NOMO-1 (cell line): ENCODE results near the gene TLCD1.
"Not testable (repeated sequence)": the region's sequence is repeated elsewhere in the genome, so short reads cannot be mapped to it uniquely, and the experiment has no call there.

ENCODE experiments used
- DNase-seq, 2 experiments: peaks; one replicate each; lab custom pipeline; 2025; ENCODE audit not compliant: unreplicated experiment in 2 of 2; lab: John Stamatoyannopoulos, UW

TLCD1 gene

DNA sequence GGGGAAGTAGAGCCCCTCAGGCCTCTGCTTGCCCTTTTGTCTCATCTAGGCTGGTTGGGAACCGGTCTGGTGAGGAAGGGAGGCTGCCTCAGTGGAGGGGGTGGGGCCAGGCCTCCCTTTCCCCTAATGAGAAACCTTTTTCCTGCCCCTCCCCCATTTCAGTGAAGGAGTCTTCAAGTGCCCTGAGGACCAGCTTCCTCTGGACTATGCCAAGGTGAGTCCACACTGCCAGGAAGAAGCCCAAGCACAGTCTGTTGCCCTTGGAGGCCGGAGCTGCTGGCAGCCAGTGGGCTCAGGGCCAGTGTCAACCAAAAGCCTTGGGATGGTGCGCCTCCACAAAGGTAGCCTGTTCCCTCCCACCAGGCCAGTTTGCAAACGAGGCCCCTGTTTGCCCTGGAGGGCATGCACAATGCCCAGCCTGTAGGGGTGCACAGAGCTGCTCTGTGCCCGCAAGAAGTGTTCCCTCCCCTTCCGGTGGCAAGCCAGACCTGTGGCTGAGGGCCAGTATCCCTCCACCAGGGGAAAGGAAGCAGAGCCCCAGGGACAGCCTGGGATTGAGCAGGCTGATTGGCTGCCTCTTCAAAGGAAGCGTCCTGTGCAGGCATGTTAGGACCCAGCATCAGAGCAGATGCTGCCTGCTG, 21.1 kb upstream of the TLCD1 start:
- no peak for DNase-seq

DNA sequence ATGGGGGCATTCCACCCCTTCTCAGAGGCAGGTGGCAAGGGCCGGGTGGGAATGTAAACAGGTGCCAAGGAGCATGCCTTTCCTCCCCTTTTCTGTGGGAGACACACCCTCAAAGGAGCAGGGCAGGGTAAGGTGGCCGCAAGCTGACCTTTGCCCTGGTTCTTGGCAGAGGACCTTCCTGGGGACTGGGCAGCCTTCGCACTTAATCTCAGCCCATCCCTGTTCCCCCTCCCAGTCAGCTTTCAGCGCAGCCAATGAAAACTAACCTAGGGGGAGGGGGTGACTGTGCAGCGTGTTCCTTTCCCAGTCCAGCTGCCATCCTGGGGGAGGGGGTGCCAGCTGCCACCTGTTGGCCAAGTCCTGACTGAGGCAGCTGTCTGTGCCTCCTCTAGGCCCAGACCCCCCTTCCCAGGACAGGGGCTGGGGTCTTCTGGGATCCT, 20.6 kb upstream of the TLCD1 start:
- DNase-seq = no peak

DNA sequence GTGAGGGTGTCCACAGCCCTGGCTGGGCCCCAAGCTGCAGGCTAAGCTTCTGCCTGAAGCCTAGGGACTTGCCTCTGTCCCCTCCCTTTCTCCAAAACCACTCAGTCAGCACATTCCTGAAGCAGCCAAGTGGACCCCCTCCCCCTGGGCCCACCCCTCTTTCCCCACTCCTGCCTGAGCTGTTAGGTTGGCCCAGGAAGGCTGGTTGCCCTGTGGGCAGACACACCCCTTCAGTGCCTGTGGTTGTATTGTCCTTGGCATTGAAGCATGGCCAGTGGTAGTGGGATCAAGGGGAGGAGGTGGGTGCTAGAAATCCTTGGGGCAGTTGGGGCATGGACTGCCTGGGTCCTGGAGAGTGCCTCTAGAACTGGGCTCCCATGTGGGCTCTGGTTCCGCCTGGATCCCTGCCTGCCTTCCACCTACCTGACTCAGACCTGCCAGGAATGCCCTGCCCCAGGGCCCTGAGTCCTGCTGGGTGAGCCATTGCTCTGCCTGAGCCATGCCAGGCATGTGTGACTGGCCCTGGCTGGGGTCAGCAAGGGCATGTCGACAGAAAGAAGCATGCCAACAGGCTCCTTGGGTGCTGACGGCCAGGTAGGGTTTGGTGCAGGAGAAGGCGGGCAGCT, 19.9 kb upstream of the TLCD1 start:
- no peak for DNase-seq

DNA sequence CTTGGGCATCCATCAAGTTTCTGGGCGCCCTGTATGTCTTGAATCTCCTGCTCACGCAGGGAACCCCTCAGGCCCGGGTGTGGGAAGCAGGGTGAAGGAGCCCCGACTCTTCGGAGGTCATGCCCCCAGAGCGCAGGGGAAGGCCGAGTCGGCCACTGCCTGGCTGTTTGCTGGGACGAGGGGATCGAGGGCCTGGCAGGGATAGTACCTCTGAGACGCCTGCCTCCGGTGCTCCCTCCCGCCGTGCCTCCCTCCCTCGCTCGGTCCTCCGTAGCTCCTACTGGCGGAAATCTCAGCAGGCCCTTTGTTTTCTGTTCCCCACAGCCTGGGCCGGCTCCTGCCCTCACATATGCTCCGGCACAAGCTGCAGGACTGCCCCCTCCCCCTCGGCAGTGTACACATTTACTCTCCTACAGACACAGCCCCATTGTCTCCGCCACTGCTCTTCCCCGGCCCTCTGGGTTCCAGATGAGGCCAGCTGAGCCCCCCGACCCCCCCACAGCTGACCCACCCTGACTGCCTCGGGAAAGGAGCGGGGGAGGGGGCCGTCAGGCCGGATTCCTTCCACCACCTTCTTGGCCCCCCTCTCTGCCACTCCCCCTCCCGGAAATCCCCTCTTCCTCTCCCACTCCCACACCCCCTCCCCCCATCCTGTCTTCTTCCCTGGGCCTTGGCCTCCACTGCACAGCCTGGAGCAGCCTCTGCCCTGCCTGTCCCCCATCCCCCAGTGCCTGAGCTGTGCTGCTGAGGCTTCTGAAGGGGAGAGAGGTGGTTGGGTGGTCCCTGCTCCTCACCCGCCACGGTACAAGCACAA, 19.1 kb upstream of the TLCD1 start:
- no peak for DNase-seq

DNA sequence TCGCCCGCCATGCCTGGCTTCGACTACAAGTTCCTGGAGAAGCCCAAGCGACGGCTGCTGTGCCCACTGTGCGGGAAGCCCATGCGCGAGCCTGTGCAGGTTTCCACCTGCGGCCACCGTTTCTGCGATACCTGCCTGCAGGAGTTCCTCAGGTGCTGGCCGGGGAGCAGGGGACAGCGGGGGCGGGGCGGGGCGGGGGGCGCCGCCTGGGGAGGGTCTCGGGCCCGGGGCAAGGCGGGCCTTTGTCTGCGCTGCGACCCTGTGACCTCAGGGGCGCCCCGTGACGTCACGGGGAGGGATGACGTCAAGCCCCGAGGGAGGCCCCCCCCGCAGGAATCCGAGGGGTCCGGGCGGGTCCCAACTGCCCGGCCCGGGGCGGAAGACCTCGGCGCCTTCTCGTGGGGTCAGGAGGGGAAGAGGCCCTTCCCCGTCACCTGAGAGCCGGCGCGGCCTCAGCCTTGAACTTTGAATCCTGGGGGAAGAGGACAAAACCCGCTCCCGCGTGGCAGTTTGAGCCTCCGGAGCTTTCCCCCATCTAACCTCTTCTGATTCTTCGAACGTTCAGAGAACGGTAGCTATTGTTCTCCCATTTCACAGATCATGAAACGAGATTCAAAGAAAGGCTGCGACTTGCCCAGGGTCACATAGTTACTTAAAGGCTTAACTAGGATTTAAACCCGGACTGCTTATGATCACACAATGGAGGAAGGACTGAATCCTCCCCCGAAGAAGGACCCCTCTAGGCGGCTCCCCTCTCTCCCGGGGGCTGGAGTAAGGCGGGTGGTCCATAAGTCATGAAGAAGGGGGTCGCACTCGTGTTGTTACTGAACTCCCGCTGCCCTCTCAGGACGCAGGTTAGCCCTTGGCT, 18.3 kb upstream of the TLCD1 start:
- no peak for DNase-seq

DNA sequence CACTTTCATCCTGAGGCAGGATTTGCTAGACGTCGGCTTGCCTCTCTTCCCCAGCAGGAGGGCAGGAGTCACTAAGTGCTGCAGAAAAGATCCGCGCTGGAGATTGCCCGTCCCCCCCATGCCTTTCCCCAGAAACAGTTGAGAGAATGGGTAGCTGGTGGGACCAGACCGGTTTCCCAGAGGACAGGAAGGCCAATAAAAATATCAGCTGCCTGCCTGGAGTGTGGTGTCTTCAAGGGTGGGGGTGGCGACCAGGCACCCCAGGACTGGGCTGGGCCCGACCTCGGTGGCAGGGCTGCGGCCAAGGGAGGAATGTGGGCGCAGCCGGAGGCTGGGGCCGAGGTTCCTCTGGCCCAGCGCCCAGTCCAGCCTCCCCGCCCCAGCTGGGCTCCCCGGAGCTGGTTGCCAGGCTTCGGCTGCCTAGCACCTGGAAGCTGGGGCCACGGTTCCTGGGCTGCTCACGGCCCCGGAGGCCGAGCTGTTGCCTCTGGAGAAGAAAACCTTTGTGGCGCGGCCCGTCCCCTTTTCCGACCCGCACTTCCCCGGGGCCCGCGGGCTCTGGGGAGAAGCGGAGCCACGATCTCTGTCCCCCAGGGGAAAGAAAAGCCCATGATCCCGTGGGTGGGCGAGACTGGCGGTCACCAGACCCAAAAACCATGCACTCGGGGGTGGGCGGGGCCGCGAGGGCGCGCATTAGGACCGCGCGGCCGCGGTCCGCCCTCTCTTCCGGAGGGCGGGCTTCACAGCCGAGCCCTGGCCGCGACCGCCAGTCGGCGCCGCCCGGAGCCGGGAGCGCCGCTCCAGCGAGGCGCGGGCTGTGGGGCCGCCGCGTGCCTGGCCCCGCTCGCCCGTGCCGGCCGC, 17.4 kb upstream of the TLCD1 start, which contains the start of gene TRAF4:
TSS of gene TRAF4 (plus strand) at position 769 of the 861 bp plus-strand sequence. CDS start 102 bp downstream, outside the sequence.
- DNase-seq = peak; percentile 65 to 76

DNA sequence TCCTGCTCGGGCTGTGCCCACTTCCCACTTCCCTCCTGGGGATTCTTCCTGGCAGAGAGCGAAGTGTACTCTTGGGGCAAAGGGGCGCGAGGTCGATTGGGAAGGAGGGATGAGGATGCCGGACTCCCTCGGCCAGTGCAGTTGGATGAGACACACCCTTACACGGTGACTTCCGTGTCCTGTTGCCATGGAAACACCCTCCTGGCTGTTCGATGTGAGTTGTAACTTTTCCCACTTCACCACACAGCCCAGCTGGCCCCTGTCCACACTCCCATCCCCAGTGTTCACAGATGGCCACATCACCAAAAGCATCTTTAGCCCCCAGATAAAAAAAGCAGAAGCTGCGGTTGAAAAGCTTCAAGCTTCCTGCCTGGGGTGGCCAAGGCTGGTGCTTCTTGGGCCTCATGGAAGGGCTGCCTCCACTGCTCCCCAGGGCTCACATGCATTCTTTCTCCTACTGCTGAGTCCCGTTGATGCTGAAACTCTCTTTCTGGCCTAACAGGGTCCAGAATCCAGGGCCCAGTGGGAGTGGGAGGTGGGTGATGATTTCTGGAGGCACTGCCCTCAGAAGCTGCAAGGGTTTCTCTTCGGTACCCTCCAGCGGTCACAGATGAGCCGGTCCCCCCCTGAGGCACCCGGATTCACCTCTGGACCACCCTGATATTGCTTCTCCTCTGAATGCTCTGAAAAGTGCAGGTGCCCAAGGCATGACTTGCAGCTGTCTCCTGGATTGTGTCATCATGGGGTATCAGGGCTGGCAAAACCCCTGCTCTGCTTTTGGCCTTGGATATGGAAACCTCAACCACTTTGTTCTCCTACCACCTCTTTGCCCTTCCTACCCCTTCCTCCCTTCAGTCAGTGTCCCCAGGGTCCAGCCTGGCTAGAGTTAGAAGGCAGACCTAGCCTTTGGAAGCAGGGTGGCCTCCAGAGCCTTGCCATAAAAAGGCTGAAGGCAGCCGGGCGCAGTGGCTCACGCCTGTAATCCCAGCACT, 15.6 kb upstream of the TLCD1 start:
- peak; percentile 73 to 75 for DNase-seq

DNA sequence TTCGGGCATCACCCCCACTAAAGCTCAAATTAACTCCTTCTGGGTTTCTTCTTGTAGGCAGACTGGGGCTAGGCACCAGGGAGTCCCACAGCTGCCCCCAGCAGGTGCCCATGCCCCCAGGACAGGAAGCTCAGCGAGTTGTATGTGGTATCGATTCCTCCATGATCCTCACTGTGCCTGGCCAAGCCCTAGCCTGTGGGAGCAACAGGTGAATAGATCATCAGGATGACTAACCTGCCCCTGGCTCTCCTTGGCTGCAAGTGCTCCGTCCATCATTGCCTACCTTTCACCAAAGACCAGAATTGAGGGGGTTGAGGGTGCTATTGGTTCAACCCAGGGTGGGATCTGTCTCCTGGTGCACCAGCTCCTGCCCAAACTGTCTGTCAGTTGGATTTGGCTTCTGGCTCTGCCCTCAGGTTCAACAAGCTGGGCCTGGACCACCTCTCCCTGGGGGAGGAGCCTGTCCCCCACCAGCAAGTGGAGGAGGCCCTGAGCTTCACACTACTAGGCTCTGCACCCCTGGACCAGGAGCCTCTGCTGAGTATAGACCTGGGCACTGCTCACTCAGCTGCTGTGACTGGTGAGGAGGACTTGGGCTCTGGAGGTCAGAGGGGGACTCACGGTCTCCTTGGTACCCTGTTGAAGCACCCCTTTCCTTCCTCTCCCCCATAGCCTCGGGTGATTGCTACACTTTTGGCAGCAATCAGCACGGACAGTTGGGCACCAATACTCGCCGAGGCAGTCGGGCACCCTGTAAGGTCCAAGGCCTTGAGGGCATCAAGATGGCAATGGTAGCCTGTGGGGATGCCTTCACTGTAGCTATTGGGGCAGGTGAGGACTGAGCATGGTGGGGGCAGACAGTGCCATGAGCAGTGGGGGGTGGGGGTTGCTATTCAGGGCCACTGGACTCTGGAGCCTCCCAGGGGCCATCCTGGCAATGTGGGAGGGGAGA, 14.6 kb upstream of the TLCD1 start:
- no peak for DNase-seq

DNA sequence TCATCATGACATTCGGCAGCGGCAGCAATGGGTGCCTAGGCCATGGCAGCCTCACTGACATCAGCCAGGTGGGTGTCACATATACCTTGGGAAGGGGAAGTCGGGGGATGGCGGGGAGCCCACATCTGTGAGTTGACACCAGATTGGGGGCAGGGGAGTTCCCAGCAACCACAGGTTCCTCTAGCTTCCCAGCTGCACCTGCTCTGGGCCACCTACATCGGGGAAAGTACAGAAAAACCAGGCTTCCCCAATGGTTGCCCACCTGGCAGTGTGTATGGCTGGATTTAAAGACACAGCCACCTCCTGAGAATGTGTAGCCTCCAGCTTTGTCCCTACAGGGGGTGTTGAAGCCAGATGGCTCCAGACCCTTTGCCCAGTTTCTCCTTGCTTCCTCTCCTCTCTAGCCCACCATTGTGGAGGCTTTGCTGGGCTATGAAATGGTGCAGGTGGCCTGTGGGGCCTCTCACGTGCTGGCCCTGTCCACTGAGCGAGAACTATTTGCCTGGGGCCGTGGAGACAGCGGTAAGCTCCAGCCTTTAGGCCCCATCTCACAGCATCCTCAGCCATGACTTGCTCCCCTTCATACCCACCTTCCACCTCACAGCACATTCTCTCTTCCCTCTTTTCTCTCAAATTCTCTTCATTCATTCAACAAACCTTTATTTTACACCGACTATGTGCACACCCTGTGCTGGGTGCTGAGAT, 12.8 kb upstream of the TLCD1 start:
- no peak for DNase-seq

DNA sequence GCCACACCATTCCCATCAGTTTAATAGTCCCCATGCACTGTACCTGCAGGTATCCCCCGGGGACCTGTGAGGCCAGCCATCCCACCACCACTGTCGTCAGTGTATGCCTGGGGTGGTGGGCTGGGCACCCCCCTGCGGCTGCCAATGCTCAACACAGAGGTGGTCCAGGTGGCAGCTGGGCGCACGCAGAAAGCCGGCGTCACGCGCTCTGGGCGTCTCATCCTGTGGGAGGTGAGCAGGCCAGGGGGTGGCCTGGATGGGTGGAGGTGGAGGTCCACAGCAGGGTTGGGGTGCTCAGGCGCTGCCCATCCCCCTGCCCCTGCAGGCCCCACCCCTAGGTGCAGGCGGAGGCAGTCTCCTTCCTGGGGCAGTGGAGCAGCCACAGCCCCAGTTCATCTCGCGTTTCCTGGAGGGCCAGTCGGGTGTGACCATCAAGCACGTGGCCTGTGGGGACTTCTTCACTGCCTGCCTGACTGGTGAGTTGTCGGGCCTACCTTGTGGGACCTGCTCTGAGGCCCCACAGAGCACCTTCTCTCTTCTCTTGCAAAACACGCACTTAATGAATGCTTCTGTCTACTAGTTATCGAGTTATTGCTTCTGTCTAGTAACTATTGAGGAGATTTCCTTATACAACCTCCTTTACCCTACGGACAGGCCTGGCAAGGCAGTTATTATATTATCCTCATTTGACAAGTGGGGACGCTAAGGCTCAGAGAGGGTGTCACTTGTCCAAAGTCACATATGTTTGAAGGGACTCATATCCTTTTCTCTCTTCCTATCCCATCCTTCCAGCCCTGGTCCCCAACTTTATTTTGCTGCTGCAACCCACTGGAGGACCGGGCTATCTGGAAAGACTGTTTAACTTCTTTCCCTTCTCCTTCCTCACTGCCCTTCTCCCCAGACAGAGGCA, 12.0 kb upstream of the TLCD1 start:
- DNase-seq = no peak

DNA sequence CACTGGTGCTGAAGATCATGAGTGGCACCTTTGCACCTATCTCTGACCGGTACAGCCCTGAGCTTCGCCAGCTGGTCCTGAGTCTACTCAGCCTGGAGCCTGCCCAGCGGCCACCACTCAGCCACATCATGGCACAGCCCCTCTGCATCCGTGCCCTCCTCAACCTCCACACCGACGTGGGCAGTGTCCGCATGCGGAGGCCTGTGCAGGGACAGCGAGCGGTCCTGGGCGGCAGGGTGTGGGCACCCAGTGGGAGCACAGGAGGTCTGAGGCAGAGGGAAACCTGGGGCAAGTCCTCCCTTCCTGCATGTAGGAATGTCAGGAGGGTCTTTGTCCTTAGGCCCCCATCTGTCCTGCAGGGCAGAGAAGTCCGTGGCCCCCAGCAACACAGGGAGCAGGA, 11.3 kb upstream of the TLCD1 start:
- no peak for DNase-seq

DNA sequence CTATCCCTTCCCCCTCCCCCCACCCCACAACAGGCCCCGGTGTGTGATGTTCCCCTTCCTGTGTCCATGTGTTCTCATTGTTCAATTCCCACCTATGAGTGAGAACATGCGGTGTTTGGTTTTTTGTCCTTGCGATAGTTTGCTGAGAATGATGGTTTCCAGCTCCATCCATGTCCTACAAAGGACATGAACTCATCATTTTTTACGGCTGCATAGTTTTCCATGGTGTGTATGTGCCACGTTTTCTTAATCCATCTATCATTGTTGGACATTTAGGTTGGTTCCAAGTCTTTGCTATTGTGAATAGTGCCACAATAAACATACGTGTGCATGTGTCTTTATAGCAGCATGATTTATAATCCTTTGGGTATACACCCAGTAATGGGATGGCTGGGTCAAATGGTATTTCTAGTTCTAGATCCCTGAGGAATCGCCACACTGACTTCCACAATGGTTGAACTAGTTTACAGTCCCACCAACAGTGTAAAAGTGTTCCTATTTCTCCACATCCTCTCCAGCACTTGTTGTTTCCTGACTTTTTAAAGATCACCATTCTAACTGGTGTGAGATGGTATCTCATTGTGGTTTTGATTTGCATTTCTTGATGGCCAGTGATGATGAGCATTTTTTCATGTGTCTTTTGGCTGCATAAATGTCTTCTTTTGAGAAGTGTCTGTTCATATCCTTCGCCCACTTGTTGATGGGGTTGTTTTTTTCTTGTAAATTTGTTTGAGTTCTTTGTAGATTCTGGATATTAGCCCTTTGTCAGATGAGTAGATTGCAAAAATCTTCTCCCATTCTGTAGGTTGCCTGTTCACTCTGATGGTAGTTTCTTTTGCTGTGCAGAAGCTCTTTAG, 10.1 kb upstream of the TLCD1 start:
- DNase-seq = not testable (repeated sequence)

DNA sequence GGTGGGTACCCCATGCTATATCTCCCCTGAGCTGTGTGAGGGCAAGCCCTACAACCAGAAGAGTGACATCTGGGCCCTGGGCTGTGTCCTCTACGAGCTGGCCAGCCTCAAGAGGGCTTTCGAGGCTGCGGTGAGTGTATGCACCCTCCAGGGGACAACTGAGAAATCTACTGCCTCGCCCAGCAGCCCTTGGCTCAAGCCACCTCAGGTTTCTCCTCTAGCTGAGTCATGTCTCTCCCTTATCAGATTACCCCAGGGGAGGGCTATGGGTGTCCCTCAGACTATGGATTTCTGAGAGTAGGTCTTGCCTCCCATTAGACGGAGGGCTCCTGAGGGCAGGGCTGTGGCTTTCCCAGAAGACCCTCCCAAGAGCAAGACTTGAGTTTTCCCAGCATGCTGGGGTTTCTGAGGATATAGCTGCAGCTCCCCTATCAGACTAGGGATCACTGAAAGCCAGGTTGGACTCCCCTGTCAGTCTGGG, 9.2 kb upstream of the TLCD1 start:
- DNase-seq = no peak

DNA sequence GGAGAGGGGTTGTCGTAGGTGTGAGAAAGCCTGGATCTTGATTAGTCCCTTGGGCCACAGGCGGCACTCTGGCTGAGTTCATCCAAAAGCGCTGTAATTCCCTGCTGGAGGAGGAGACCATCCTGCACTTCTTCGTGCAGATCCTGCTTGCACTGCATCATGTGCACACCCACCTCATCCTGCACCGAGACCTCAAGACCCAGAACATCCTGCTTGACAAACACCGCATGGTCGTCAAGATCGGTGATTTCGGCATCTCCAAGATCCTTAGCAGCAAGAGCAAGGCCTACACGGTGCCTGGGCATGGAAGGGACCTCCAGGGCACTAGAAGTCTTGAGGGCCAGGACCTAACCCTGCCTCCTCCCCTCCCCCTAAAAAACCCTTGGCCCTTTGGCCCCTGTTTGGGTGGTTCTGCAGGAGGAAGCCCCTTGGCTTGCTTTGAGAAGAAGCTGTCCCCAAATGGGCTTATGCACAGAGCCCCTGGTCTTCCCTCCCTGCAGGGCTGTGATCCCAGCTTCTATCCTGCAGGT, 8.7 kb upstream of the TLCD1 start:
- DNase-seq = no peak

DNA sequence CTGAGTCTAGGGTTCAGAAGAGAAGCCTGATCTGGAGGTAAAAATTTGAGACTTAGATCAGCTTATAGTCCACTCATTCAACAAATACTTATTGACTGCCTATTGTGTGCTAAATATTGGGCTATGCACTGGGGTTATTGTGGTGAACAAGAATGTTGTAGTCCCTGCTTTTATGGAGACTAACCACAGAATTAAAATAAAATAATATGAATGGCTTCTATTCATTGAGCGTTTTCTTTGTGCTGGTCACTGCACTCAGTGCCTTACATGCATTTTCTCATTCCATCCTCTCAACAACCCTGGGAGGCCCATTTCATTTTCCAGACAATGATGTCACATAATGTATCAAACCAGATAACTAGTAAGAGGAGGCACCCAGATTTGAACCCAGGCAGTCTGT, 7.3 kb upstream of the TLCD1 start:
- no peak for DNase-seq
